Stimulated activated CD4-positive, alpha-beta T cell treated with anti-CD3 and anti-CD28 coated beads, Interleukin-4, amount 100 ng/mL, for 1 hour (primary cell): ENCODE measurements around the gene SORD.
A peak's percentile ranks its signal among the peaks of the same experiment; 100 is the strongest.
"Not testable (repeated sequence)": the region's sequence is repeated elsewhere in the genome, so short reads cannot be mapped to it uniquely, and the experiment has no call there.

Experiments used
- DNase-seq: peaks from one replicate; pipeline ENCODE4 v3.0.0-alpha.2; 2020

SORD gene

DNA sequence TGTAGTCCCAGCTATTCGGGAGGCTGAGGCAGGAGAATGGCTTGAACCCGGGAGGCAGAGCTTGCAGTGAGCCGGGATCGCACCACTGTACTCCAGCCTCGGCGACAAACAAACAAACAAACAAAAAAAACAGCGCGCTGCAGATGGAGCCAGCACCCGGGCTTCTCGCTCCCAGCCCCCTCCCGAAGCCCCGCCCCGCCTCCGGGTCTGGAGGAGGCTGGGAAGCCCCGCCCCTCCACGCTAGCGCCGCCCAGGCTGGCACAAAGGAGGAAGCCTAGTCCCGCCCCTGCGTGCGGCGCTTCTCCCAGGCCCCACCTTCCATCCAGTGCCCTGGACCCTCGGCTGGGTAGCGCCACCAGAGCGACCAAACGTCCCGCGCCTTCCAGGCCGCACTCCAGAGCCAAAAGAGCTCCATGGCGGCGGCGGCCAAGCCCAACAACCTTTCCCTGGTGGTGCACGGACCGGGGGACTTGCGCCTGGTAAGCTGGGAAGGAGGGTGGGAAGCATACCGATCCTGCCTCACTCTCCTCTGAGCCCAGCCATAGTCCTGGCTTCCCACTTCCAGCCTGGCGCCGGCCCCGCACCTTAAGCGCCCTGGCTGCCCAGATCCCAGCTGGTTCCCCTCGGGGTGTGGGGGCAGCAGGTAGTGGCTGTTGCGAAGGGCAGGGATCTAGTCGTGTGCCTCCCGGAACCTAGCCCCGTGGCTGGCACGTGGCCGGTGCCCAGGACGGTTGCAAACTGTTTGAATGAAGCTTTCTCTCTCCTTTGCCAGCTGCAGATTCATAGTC, at the start of gene SORD:
TSS of gene SORD (plus strand) at position 325 of the 788 bp plus-strand sequence. CDS start at position 414, 89 bp downstream.
- DNase-seq = peak; percentile 97

DNA sequence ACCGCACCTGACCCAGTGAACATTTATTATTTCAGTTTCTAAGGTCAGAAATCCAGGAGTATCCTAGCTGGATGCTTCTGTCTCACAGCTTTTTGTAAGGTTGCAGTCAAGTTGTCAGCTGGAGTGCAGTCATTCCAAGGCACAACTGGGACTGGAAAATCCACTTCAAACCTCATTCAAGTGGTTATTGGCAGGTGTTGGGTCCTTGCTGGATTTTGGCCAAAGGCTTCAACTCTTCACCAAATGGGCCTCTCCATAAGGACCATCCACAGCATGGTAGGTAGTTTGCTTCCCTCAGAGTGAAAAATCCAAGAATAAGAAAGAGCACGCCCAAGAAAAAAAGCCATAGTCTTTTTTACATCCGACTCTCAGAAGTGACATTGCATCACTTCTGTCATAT, 46.8 kb upstream of the SORD start:
- DNase-seq = not testable (repeated sequence)

DNA sequence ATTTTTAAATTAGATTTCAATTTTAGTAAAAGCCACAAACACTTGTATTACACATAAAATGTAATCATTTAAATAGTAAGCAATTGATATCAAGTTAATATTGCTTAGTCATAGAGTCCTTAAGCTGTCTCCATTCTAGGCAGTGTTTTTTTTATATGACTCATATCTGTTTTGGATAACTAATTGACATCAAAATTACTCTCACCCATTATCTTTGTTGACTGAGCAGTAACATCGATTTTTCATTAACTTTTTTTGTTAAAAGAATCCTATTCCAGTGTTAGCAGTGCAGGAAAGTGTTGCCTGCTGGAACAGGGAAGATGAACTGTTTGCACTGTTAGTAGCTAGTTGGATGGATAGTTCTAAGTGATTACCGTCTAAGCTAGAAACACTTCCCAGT, 45.2 kb upstream of the SORD start:
- not testable (repeated sequence) for DNase-seq

DNA sequence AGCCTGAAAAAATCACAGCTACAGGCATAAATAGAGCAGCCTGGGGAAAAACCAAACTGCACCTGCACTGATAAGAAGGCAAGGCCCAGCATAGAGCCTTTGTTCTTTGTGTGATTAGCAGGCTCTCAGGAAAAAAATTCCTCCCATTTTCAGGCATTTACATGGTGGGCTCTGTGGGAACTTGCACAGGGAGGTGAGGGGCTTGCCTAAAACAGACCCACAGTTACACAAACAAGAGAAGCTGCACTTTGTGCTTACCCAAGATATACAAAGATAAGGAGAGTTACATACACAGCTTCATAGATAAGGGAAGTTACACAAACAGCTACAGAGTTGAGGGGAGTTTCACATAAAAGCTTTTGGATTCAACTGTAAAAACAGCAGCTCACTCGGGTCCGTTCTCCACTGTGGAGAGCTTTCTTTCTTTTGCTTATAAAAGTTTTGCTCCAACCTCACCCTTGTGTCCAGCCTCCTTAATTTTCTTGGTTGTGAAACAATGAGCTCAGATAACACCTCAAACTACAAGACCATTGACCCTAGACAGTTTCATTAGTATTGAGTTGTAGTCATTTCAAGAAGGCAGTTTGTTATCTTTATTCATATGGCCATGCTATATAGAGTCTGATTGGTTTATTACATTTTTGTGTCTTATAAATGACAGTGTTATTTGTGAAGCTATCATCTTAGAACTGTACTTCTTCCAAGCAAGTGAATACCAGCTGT, 43.2 kb upstream of the SORD start:
- DNase-seq = not testable (repeated sequence)

DNA sequence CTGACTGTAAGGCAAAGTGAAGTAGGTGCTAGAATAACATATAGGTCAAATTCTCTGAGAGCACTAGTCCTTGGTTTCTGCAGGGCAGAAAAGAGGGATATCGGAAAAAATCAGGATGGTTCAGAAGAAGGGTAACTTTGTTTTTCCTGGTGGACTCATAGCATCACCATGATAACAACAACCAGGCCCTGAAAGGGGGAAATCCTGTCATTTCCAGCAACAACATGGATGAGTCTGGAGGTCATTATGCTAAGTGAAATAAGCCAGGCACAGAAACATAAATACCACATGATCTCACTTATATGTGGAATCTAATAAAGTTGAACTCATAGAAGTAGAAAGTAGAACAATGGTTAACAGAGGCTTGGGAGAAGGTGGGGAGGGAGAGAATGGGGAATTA, 38.9 kb upstream of the SORD start:
- DNase-seq = not testable (repeated sequence)

DNA sequence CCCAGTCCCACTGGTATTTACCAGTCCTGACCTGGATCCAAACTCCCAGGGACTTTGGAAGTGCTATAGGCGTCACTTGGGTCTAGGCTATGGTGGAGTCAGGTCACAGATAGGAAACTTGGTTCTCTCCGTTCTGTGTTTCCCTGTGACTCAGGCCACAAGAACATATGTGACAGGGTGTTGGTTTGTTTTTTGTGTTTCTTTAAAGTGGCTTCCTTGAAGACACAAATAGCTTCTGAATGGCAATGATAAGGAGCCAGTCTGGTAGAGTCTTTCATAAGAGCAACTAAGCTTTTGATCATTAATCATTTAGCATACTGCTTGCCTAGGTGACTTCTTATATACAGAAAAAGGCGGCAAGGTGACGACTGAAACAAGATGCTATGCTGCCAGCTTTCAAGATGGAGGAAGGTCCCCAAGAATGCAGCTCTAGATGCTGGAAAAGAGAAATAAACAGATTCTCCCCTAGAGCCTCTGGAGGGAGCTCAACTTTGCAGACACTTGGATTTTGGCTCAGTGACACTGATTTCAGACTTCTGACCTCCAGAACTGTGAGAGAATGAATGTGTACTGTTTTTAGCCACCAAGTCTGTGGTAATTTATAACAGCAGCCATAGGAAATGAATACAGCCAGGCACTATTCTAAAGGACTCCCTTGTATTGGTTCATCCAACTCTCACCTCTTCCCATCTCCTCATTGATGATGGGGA, 36.5 kb upstream of the SORD start:
- not testable (repeated sequence) for DNase-seq

DNA sequence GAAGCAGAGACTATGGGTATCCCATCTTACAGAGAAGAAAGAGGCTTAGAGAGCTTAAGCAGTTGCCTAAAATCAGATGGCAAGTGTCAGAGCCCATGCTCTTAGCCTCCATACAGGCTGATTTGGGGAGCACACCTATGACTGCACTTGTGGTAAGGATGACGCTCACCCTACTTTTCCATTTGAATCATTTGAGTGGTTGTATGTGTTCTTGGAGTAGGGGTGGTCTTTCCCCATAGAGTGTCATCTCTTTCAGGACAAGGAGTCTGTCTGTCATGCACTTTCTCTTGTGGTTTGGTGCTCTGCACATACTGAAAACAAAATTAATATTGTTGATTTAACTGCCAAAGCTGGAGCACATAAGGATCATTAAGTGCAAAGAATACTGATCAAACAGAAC, 35.3 kb upstream of the SORD start:
- DNase-seq = not testable (repeated sequence)

DNA sequence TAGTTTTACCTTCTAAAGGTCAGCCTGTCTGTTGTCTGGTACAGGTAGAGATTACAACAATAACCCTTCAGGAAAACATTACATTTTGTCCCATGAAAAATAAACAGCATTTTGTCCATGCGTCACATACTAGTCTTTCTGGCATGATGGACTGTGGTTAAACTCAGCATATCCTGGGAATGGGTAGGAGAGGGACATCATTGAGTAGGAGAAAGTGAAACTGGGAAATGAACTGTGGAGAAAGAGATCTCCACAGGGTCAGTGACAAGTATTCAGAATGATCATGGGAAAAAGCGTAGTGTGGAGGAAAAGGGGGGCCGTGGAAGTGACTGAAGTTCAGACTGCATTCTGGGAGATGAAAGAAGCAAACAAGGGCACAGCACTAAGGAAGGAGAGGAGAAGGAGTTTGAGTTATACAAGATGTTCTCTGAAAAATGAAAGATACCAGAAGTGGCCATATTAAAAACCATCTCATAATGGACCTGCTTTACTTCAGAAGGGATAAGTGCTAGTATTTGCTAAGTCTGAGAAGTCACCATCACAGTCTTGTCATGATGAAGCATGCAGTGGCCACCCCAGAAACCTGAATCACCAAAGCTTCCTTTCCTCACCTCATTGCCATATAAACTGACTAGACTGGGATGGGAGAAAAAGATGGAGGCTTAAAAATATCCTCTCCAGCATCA, 34.7 kb upstream of the SORD start:
- DNase-seq = not testable (repeated sequence)

DNA sequence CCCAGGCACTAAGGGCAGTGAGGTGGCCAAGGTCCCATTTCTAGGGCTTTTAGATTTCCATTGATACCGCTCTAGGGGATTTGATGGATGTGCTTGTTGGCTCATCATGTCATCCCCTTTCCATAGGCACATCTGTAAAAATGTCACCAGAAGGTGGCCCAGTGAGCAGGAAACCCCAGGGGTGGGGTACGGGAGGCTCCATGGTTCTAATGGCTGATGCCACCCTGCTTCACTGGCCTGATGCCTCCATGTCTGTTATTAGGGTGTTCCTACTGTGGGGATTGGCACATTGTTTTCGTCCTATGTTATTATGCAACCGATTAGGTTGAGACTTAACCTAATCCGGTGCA, 34.1 kb upstream of the SORD start:
- DNase-seq = not testable (repeated sequence)

DNA sequence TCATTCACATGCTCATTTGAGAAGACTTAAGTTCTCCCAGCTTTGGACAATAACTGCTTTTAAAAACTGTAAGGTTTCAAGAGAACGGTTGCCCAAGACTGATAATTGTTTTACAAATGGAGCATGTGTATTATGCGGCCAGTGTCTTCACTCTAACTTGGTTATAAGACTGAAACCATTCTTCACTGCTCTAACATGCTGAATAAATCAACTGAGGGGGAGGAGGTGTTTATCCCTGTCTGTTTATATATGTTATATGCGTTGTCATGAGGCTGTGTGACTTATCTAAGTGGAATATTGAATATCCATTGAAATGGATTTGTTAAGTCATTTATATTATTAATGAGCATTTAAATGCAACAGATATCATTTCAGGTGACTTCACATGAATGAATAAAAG, 25.4 kb upstream of the SORD start:
- DNase-seq = not testable (repeated sequence)

DNA sequence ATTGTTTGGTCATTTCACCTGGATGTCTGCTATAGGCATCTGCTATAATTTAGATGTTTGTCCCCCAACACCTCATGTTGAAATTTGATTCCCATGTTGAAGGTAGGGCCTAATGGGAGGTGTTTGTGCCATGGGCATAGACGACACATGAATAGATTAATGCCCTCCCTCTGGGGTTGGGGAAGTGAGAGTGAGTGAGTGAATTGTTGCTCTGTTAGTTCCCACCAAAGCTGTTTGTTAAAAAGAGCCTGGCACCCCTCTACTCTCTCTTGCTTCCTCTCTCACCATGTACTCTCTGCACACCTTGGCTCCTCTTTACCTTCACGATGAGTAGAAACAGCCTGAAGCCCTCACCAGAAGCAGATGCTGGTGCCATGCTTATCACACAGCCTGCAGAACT, 23.9 kb upstream of the SORD start:
- DNase-seq = no peak

DNA sequence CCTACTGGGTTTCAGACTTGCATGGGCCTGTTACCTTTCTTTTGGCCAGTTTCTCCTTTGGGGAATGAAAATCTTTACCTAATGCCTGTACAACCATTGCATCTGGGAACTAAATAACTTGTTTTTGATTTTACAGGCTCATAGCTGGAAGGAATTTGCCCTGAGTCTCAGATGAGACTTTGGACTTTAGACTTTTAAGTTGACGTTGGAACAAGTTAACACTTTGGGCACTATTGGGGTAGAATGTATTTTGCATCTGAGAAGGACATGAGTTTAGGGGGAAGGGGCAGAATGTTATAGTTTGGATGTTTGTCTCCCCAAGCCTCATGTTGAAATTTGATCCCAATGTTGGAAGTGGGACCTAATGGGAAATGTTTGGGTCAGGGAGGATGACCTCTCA, 21.8 kb upstream of the SORD start:
- not testable (repeated sequence) for DNase-seq

DNA sequence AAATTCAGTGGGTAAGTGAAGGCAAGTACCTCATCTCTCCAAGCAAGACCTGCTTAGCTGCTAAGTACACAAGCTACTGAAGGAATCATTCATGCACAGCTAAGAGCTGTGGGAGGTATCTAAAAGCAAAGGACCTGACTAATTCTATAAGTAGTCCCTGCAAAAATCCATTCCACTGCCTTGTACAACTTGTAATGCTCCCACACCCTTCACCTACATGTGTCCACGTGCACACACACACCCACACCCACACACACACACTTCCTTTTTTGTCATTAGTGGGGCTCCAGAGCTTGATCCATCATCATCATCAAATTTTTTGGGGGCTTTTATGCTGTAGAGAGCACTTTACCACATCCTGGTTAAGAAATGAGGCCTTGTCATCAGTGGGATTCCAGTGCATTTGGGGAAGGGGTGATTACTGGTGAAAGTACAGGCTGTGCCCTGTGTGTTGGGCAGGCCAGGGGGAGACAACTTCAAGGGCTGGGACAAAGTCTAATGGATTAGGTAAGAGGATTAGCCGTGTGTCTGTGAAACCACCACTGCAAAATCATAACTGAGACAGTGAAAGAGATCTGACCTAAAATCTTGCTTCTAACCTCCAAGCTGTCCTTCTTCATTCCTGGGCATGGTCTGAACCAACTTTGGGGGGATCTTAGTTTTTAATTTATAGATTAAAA, 19.1 kb upstream of the SORD start:
- not testable (repeated sequence) for DNase-seq

DNA sequence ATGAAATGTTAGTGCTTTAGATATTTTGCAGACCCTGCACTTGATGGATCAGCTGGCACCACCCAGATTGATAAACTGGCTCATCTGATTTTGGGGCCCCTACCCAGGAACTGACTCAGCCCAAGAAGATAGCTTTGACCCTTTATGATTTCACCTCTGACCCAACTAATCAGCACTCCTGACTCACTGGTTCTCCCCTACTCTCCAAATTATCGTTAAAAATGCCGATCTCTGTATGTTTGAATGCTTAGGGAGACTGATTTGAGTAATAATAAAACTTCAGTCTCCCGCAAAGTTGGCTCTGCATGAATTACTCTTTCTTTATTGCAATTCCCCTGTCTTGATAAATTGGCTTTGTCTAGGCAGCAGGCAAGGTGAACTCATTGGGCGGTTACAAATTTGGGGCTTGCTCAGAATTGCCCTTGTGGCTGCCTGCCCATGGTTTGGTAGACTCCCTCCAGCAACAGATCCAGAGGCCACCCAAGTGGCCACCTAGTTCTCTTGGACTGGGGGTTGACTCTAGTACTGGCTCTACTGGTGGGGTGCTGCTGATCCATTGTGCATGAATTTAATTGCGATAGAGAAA, 18.3 kb upstream of the SORD start:
- DNase-seq = not testable (repeated sequence)

DNA sequence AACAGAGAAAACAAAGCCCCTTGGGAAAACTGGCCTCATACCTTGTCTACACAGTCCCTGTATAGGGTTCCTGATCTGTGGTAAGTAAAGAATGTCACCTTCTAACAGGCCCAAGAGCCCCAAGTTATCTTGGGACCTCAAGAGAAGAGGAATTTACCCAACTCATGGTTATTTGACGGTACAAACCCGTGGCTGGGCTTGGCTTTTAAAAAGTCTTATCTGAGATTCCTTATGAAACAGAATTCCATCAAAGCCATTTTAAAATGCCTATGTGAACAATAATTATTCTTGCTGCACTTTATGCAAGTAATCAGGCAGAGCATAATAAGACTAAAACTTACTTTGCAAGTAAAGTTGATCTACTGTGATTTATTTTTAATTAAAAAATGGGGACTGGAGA, 13.9 kb upstream of the SORD start:
- no peak for DNase-seq

DNA sequence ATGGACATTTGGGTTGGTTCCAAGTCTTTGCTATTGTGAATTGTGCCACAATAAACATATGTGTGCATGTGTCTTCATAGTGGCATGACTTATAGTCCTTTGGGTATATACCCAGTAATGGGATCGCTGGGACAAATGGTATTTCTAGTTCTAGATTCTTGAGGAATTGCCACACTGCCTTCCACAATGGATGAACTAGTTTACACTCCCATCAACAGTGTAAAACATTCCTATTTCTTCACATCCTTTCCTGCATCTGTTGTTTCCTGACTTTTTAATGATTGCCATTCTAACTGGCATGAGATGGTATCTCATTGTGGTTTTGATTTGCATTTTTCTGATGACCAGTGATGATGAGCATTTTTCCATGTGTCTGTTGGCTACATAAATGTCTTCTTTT, 7.9 kb upstream of the SORD start:
- not testable (repeated sequence) for DNase-seq

DNA sequence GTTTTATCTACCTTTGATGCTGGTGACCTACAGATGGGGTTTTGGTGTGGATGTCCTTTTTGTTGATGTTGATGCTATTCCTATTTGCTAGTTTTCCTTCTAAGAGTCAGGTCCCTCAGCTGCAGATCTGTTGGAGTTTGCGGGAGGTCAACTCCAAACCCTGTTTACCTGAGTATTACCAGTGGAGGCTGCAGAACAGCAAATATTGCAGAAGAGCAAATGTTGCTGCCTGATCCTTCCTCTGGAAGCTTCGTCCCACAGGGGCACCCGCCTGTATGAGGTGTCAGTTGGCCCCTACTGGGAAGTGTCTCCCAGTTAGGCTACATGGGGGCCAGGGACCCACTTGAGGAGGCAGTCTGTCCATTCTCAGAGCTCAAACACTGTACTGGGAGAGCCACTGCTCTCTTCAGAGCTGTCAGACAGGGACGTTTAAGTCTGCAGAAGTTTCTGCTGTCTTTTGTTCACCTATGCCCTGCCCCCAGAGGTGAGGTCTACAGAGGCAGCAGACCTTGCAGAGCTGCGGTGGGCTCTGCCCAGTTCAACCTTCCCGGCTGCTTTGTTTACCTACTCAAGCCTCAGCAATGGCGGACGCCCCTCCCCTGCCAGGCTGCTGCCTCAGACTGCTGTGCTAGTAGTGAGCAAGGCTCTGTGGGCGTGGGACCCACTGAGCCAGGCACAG, 2.6 kb upstream of the SORD start:
- DNase-seq = not testable (repeated sequence)

DNA sequence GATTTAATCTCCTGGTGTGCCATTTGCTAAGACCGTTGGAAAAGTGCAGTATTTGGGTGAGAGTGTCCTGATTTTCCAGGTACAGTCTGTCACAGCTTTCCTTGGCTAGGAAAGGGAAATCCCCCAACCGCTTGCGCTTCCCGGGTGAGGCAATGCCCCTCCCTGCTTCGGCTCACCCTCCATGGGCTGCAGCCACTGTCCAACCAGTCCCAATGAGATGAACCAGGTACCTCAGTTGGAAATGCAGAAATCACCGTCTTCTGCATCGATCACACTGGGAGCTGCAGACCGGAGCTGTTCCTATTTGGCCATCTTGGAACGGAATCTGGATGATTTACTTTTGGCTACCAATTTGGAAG, 2.1 kb upstream of the SORD start:
- DNase-seq = not testable (repeated sequence)

DNA sequence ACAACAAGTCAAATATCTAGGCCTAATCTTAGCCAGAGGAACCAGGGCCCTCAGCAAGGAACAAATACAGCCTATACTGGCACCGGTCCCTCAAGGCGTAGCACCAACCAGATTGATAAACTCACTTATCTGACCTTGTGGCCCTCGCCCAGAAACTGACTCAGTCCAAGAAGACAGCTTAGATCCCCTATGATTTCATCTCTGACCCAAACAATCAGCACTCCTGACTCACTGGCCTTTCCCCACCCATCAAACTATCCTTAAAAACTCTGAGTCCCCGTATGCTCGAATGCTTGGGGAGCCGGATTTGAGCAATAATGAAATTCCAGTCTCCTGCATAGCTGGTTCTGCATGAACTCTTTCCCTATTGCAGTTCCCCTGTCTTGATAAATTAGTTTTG, 1.6 kb upstream of the SORD start:
- DNase-seq = no peak

DNA sequence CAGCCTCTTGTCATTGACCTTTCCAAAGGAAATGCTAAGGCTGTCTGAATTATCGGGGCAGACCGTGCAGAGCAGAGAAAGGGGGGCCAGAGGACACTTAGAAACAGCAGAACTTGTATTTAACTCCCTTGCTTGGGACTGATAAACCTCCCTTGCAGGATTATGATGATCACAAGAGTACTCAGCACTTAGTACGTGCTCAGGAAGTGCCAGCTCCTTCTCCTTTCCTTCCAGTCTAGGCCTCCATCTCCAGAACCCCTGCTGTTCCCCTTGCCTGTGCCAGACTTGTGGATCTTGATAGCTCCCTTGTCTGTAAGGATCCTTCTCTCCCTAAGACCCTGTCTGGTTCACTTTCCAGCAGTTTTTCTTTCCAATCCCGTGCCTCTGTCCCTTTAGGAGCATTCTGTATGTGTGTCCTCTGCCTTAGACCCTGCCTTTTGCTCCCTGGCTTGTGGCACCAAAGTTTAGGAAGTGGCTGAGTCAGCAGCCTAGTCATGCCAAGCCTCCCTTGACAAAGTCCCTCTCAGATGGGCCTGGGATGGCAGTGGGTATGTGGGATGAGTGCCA, 747 bp downstream of the SORD start:
- no peak for DNase-seq

DNA sequence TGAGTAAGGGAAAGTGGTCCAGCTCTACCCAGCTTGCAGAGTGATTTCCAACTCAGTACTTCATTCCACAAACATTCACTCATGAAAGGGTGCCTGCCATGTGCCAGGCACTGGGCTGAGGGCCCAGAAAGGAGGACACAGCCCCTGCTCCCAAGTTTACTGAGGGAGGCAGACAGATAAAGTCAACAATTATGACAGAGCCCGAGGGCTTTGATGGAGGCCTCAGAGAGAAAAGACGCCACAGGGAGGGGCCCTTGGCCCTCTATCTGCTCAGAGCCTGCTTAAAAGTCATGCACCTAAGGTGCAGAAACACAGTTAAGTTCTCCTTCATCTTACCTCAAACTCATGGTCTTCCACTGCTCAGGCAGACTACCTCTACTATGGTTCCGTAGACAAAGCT, 1.7 kb downstream of the SORD start:
- not testable (repeated sequence) for DNase-seq
